ENCODE results near the gene TMEM208.

Gene TMEM208

DNA sequence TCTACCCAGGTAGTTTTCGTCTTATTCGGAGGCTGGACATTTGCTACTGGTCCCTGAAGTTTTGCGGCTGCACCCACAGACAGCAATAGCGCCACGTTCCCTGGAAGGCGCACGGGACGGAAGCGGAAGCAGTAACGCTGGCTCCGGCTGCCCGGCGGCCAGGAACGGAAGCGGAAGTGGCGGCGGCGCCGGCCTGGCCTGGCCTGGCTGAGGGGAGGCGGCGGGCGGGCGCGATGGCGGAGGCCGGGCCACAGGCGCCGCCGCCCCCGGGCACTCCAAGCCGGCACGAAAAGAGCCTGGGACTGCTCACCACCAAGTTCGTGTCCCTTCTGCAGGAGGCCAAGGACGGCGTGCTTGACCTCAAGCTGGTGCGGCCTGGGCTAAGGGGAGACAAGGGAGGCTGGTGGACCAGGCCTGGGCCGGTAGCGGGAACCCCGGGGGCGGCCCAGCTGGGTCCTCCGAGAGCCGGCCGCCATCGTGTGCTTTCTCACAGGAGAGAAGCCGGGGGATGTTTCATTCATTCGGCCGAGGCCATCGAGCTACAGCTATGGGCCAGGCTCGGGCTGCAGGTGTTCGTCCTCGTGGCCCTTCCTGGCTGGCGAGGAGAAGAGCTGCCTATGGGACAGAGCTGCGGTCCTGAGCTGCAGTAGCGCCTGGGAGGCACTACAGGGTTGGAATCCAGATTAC is 34.8 kb upstream of the TMEM208 start, which contains the start of gene E2F4:
Gene E2F4 (plus strand): TSS at position 161 of the 687 bp plus-strand sequence. CDS start 73 bp downstream, at position 234.
- peak; percentile 75 for DNase-seq (ENCODE audit: low read depth)

DNA sequence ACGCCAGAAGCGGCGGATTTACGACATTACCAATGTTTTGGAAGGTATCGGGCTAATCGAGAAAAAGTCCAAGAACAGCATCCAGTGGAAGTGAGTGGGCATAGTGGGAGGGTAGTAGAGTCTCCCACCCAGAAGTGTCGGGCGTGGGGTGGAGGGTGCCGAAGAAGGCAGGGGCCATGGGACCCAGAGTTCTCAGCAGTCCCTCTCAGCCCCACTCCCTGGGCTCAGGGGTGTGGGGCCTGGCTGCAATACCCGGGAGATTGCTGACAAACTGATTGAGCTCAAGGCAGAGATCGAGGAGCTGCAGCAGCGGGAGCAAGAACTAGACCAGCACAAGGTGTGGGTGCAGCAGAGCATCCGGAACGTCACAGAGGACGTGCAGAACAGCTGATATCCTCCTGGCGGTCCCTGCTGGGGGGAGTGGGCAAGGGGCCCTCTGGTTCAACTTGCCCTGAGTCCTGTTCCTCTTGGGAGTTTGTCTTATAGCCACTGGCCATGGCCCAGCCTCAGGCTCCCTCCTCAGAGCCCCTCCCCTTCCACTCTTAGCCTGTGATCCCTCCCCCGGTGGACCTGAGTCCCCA is 34.1 kb upstream of the TMEM208 start:
- DNase-seq (ENCODE audit: low read depth), result no peak

DNA sequence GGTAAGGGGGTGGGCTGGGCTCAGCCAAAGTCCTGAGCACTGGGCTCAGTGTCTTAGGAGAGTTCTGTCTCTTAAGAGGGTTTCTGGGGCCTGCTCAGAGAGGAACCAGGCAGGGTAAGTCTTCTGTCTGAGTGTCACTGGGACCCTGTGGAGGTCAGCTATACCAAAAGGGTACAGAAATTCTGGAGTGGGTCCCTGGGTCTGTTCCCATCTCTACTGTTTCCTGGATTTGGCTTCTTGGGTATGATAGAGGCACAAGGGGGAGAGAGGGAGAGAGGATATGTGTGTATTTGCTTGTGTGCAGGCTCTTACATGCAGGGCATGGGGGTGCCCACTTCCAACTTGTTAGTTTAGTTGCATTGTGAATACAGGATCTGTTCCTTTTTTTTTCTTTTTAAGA is 33.4 kb upstream of the TMEM208 start:
- DNase-seq (ENCODE audit: low read depth), result no peak

DNA sequence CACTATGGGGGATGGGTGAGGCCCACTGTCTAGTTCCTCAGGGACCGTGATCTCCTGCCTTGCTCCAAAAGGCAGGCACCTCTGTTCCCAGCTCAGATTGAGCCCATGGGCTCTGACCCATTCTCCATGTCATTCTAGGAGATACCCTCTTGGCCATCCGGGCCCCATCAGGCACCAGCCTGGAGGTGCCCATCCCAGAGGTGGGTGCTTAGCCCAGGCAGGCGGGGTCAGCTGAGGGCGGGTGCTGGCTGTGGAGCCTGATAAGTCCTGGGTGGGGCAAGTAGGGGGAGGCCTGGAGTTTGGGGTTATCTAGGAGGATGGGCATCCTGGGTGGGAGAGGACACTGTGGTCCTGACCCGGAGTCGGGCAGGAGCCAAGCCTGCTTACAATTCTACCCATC is 32.7 kb upstream of the TMEM208 start:
- no peak for DNase-seq (ENCODE audit: low read depth)

DNA sequence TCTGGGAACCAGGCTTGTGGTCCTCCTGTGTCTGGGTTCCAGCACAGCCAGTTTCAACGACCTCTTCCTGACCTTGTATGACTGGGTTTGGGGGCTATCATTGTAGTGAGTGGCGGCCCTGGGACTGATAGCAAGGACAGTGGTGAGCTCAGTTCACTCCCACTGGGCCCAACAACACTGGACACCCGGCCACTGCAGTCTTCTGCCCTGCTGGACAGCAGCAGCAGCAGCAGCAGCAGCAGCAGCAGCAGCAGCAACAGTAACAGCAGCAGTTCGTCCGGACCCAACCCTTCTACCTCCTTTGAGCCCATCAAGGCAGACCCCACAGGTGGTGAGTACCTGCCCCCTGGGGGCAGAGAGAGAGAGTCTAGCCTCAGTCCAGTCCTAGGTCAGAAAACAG is 31.3 kb upstream of the TMEM208 start:
- no peak for DNase-seq (ENCODE audit: low read depth)

DNA sequence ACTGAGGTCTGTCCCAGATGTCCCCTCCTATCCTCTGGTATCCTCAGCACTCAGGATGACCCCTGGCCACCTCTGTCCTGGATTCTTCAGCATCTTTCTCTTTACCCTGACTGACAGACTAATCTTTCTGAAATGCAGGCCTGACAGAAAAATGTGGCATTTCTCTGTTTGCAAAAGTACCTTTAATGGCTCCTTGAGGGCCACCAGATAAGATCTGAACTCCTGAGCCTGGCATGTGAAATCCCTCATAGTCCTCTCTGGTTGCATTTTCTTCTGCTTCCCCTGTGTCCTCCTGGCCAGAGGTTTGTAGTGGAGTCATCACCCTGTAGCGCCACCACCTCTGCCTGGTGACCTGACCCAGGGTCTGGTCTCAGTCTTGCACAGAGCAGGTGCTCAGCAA is 30.0 kb upstream of the TMEM208 start:
- no peak for DNase-seq (ENCODE audit: low read depth)

DNA sequence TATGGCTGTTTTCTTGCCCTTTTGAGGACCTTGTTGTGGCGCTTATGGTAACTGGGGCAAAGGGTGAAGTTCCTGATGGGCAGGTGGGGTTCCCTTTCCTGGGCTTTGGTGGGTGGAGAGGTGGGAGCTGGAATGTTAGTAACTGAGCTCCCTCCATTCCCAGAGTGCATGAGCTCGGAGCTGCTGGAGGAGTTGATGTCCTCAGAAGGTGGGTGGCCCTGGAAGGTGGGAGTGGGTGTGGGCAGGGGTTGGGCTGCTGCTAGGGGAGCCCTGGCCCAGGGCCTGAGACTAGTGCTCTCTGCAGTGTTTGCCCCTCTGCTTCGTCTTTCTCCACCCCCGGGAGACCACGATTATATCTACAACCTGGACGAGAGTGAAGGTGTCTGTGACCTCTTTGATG is 29.2 kb upstream of the TMEM208 start:
- DNase-seq (ENCODE audit: low read depth), result no peak

DNA sequence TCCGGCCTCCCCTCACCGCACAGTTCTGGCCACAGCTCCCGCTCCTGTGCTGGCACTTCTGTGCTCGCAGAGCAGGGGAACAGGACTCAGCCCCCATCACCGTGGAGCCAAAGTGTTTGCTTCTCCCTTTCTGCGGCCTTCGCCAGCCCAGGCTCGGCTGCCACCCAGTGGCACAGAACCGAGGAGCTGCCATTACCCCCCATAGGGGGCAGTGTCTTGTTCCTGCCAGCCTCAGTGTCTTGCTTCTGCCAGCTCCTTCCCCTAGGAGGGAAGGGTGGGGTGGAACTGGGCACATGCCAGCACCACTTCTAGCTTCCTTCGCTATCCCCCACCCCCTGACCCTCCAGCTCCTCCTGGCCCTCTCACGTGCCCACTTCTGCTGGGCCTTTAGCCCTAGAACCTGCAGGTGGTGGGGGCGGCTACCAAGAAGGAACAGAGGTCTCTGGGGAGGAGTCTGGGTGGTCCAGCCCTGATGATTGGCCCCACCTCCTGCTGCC is 28.6 kb upstream of the TMEM208 start:
- no peak for DNase-seq (ENCODE audit: low read depth)

DNA sequence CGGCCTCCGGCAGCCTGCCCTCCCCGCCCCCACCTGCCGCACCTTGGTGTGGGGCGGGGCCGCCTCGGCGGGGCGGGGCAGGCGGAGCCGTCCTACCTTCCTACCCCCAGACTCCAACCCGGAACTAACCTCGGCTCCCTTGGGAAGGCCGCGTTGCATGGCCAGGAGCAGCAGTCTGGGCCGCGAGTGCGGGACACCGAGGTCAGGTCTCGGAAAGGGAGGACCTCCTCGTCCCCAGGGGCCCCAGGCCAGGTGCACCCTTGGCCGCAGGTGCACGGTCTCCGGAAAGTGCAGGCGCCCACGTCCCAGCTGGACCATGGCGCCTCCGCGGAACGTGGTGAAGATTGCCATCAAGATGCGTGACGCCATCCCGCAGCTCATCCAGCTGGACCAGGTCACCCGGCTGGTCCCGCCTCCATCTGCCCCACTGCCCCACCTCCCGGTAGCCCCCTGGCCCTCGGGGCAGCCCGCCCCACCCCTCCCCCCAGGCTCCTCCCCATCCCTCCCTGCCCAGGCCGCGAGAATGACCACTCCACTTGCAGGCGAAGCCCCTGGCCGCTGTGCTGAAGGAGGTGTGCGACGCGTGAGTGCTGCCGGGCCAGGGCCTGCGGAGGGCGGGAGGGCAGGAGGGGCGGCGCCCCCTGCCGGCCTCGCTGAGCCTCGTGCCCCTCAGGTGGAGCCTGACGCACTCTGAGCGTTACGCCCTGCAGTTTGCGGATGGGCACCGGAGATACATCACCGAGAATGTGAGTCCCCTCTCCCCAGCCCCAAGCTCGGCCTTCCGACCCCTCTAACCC is 27.7 kb upstream of the TMEM208 start, which contains the start of gene ELMO3:
Gene ELMO3 (plus strand): TSS at position 121 of the 797 bp plus-strand sequence. CDS start 196 bp downstream, at position 317.
- no peak for DNase-seq (ENCODE audit: low read depth)

DNA sequence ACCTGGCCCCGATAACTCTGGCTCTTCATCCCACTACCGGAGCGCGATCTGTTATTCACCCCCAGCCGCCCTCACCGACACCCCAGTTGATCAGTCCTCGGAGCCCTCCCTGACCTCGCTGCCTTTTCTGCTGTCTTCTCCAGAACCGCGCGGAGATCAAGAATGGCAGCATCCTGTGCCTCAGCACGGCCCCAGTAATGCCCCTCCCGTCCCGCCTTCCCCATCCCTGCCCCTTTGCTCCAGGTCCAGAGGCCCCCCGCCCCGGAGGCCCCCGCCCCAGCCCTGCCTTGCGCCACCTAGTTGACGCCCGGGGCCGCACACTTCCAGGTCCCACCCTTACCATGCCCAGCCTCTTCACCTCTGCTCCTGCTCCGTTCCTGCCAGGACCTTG is 27.1 kb upstream of the TMEM208 start:
- DNase-seq (ENCODE audit: low read depth), result no peak

DNA sequence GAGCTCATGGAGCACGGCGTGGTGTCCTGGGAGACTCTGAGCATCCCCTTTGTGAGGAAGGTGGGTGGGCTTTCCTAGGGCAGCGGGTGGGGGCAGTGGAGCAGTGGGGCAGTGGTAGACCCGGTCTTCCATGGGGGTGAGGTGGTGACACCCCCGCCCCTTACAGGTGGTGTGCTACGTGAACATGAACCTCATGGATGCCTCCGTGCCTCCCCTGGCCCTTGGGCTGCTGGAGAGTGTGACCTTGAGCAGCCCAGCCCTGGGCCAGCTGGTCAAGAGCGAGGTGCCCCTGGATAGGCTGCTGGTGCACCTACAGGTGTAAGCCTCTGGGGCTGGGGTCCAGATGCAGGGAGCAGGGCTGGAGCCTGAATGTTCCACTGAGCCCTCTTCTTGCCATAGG is 26.4 kb upstream of the TMEM208 start:
- no peak for DNase-seq (ENCODE audit: low read depth)

DNA sequence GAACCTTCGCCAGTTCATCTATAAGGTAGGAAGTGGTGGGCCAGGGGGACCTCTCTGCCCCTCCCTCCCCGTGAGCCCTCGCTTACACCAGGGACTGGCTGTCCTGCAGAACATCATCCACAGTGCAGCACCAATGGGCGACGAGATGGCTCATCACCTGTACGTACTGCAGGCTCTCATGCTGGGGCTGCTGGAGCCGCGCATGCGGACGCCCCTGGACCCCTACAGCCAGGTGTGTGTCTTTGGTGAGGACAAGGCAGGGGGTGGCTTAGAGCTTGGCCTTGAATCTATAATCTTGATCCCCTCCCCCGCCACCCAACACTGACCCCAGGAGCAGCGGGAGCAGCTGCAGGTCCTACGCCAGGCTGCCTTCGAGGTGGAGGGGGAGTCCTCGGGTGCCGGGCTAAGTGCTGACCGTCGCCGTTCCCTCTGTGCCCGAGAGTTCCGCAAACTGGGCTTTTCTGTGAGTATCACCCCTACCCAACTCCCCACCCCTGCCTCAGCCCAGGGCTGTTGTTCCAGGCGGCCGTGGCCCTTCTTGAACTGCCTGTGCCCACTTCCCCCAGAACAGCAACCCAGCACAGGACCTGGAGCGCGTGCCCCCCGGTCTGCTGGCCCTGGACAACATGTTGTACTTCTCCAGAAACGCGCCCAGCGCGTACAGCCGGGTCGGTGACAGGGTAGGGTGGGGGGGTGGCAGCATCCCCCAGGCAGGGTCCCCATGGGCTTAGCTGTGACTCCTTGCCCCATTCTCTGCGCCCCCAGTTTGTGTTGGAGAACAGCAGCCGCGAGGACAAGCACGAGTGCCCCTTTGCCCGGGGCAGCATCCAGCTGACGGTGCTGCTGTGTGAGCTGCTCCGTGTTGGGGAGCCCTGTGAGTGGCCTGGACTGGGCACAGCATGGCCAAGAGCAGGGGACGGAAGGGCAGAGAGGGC is 25.3 kb upstream of the TMEM208 start:
- no peak for DNase-seq (ENCODE audit: low read depth)

DNA sequence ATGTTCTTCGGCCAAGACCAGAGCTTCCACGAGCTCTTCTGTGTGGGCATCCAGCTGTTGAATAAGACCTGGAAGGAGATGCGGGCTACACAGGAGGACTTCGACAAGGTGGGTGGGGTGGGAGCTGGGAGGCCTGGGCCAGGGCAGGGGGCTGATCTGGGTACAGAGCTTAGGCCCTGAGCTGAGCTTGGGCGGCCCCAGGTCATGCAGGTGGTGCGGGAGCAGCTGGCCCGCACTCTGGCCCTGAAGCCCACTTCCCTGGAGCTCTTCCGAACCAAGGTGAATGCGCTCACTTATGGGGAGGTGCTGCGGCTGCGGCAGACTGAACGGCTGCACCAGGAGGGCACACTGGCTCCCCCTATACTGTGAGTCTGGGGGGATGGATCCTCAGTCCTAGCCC is 24.5 kb upstream of the TMEM208 start:
- DNase-seq (ENCODE audit: low read depth), result no peak

DNA sequence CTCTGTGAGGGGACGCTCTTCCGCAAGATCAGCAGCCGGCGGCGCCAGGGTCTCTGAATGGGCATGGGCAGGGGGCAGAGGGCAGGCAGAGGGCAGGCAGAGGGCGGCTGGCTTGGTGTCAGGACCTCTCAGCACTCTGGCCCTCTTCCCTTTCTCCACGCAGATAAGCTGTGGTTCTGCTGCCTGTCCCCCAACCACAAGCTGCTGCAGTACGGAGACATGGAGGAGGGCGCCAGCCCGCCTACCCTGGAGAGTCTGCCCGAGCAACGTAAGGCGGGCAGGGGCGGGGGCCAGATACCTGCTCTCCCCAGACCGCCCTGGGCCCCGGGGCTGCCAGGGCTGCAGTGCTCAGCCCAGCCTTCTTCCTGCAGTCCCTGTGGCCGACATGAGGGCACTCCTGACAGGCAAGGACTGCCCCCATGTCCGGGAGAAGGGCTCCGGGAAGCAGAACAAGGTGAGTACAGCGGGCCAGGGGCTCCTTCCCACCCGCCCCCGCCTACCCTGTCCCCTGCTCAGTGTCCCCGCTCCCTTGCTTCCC is 23.9 kb upstream of the TMEM208 start:
- DNase-seq (ENCODE audit: low read depth), result no peak

DNA sequence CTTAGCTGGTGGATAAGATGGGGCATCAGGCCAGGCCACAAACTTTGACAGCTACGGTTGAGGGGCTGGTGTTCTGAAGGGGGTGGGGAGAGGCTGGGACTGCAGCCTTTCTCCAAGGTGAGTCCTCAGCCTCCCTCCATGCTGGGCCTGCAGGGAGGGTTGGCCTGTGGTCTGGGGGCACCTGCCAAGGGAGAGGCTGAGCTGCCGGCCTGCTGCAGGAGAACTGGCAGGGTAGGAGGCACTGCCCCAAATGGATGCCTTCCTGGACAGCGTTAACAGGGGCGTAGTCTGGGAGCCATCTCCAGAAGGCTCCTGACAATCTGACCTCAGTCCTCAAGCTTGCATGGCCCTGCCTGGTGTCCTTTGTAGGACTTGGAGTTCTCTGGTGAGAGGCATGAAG is 22.9 kb upstream of the TMEM208 start:
- no peak for DNase-seq (ENCODE audit: low read depth)

DNA sequence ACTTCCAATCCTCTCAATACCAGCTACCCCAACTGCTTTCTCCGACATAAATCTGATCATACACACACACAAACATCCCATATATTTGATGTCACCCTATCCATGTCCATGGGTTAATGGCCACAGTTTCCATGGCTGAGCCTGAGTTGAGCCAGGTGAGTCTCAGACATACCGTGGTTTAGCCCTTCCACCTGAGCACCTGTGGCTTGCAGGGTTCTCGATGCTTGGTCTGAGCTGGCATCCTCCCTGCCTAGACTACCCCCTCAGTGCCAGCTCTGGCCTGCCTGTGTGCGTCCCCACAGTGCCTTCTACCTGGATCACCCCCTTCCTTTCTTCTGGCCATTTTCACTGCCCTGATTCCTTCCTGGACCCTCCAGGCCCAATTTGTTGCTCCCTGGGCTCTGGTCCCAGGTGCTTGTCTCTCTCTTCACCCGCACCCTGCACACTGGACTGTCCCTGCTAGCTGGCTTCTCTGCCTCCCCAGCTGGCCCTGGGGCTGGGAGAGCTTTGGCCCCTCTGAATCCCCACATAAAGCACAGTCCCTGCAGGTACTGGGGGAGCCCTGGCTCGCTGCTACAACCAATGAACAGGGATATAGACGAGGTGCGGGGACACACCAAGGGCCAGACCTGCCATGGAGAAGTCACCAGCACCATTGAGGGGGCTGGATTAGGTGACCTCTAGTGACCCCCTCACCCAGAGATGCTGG is 20.6 kb upstream of the TMEM208 start:
- no peak for DNase-seq (ENCODE audit: low read depth)

DNA sequence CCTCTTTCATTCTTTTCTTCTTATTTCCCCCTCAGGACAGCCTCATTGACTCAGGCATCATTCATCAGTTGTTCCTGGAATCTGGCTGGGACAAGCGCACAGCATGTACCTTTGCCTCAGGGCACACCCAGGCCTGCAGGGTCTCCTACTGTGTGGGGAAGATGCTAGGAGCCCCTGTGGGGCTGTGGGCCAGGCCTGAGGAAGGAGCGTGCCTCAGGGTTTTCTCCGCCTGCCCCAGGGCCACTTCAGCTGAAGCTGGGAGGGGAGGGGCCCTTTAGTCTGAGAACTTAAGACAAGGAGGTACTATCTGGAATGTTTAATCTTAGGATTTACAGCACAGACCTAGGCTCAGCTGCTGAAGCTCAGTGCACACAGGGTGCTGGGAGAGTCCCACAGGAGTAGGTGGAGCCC is 20.1 kb upstream of the TMEM208 start:
- DNase-seq (ENCODE audit: low read depth), result no peak

DNA sequence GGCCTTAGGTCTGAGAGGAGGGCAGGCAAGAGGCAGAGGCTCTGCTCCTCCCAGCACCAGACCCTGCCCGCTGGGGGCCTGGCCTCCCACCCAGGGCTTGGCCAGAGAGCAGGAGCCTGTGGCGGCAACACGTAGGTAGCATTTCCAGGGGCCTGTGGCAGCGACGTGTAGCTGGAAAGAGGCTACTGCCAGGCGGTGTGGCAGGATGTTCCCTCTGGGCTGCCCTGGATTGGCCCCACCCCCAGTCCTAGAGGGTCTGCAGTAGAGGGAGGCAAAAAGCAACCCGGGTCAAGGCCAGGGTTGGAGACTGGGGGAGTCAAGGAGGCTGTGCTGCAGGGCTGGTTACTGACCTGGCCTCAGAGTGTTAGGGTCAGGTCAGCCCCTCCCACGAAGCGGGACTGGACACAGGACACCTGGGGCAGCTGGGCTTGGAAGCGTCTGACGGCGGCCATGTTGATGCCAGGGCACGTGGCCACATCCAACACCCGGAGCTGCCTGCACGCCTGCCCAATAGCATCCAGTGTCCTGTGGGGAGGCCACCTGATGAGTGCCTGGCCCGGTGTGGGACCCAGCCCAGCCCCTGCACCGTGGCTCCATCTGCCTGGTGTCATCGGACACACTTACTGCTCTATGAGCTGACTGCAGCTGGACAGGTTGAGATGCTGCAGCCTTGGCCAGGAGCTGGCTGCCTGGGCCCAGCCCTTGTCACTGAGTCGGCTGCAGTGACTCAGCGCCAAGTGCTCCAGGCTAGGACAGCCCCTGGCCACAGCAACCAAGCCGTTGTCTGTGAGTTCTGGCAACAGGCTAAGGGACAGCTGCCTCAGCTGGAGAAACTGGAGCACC is 19.5 kb upstream of the TMEM208 start:
- no peak for DNase-seq (ENCODE audit: low read depth)

DNA sequence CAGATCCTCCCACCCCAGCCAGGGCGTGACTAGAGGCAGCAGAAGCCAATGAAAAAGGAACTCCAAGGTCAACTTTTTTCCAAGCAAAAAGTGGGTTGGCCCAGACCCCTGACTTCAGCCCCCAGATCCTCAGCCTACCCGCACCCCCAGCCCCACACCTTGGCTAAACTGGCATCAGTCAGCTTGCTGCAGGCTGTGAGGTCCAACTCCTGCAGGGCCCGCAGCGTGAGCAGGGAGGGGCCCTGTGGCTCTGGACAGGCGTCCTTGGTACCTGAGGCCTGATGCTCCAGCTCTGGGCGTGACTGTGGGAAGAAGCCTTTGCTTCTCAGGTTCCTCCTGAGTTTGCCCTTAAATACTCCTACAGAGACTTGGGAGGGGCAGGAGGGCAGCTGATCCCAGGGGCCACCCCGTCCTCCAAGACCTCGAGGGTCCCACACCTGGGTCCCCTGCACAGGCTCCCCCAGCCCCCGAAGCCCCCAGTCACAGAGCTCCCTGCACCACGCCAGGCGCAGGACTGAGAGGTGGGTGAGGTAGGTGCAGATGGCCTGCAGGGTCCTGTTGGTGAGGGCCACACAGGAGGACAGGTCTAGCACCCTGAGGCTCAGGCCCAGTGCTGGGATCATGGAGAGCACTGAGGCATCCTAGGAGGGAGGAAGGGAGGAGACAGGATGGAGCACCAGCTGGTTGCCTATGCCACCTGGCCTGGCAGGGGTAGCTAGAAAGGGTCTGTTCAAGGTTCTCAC is 18.6 kb upstream of the TMEM208 start:
- DNase-seq (ENCODE audit: low read depth), result no peak
